H1 (cell line): ENCODE results near the gene KRTAP5-4.

Source experiments
- CBX8 ChIP-seq: fragments of 300-800, 300-1000 bp; sonication (generic); IDR thresholded peaks from 2 replicates; pipeline ENCODE4 v1.7.1; 2016; ENCODE audit warnings: low read depth, low read length, borderline replicate concordance
- EP300 ChIP-seq, 2 experiments: IDR thresholded peaks; 1 replicate in 1 of 2; 2 replicates in 1 of 2; pipeline ENCODE4 v1.6.1; 2011 to 2012; ENCODE audit warnings: low read depth in 2 of 2, low read length in 2 of 2, mild to moderate bottlenecking in 2 of 2, borderline replicate concordance in 1 of 2, inconsistent platforms in 1 of 2, moderate library complexity in 1 of 2
- MAFK ChIP-seq: IDR thresholded peaks from 2 replicates; pipeline ENCODE4 v1.6.1; 2012; ENCODE audit warnings: low read depth, mild to moderate bottlenecking, improper control_type of control experiment, low read length
- NRF1 ChIP-seq: IDR thresholded peaks from 2 replicates; pipeline ENCODE4 v1.6.1; 2011; ENCODE audit warnings: mild to moderate bottlenecking, low read depth, low read length, improper control_type of control experiment
- RNF2 ChIP-seq: fragments of 200-900, 300-1000 bp; sonication (generic); IDR thresholded peaks from 2 replicates; pipeline ENCODE4 v1.7.1; 2016; ENCODE audit warnings: borderline replicate concordance, low read depth, mild to moderate bottlenecking, antibody characterized with exemption, low read length; ENCODE audit not compliant: poor library complexity, severe bottlenecking; ENCODE audit errors: missing control alignments
- SIN3A ChIP-seq, 2 experiments: IDR thresholded peaks in 1 of 2; conservative IDR thresholded peaks in 1 of 2; 2 replicates each; pipeline ENCODE4 v1.6.1; 2011 to 2012; ENCODE audit warnings: low read length in 2 of 2, improper control_type of control experiment in 1 of 2, low read depth in 1 of 2, mild to moderate bottlenecking in 1 of 2
- TF ChIP-seq, protein P1 (sequence below), 3 experiments: IDR thresholded peaks; 1 replicate in 2 of 3; 2 replicates in 1 of 3; pipeline versions ENCODE4 v1.5.1 to v1.6.1; 2011; ENCODE audit warnings: low read length in 3 of 3, mild to moderate bottlenecking in 3 of 3, inconsistent platforms in 2 of 3, low read depth in 1 of 3, moderate library complexity in 1 of 3; ENCODE audit not compliant: insufficient read depth in 1 of 3; ENCODE audit errors: control extremely low read depth in 1 of 3

DNA sequence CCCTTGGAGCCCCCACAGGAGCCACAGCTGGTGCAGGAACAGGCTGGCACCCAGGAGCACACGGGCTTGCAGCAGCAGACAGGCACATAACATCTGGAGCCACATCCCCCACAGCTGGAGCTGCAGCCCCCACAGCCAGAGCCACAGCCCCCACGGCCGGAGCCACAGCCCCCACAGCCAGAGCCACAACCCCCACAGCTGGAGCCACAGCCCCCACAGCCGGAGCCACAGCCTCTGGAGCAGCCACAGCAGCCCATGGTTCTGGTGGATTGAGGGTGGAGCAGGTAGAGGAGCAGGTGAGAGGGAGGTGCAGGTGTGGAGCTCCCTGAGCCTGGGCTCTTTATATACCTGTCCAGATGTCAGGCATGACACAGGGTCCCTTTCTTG, 24.0 kb downstream of the KRTAP5-4 start, which contains the start of gene KRTAP5-2:
- TF ChIP-seq MAFK (no peak), RNF2 (no peak), SIN3A (conservative IDR thresholded peaks at IDR 0.05 in 1 of 2, IDR thresholded peaks at IDR 0.05 in 1 of 2; ENCODE audit: low read depth in 1 of 2, low read length in 2 of 2) (no peak), EP300 (IDR thresholded peaks at IDR 0.05; ENCODE audit: borderline replicate concordance in 1 of 2, low read depth in 2 of 2, low read length in 2 of 2) (no peak), NRF1 (no peak), CBX8 (no peak)
- TF ChIP-seq, protein P1, sequence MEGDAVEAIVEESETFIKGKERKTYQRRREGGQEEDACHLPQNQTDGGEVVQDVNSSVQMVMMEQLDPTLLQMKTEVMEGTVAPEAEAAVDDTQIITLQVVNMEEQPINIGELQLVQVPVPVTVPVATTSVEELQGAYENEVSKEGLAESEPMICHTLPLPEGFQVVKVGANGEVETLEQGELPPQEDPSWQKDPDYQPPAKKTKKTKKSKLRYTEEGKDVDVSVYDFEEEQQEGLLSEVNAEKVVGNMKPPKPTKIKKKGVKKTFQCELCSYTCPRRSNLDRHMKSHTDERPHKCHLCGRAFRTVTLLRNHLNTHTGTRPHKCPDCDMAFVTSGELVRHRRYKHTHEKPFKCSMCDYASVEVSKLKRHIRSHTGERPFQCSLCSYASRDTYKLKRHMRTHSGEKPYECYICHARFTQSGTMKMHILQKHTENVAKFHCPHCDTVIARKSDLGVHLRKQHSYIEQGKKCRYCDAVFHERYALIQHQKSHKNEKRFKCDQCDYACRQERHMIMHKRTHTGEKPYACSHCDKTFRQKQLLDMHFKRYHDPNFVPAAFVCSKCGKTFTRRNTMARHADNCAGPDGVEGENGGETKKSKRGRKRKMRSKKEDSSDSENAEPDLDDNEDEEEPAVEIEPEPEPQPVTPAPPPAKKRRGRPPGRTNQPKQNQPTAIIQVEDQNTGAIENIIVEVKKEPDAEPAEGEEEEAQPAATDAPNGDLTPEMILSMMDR (IDR thresholded peaks at IDR 0.05; ENCODE audit: control extremely low read depth in 1 of 3, insufficient read depth in 1 of 3, low read depth in 1 of 3, low read length in 3 of 3) = no peak
